ENCODE measurements around the gene FNTB. TPM values are rescaled to one million over a fixed set of nuclear protein-coding genes. Genes with fewer than 3 reads are reported as not detected.
"Not testable (repeated sequence)": the region's sequence is repeated elsewhere in the genome, so short reads cannot be mapped to it uniquely, and the experiment has no call there.

The FNTB gene
- total and polyA plus RNA-seq, 9 donors, result 11.7 to 22.9 (median 20.2) TPM

- H3K9me3 ChIP-seq (replicated peaks; ENCODE audit: control insufficient read depth, low read depth, low read length); H3K4me1 ChIP-seq (ENCODE audit: control insufficient read depth, insufficient read depth, low read length); DNase-seq; H3K27ac ChIP-seq (ENCODE audit: low read length); H3K27me3 ChIP-seq (ENCODE audit: control insufficient read depth, insufficient read depth, low read length); H3K4me3 ChIP-seq (ENCODE audit: low read length): not testable (repeated sequence)
- WGBS (ENCODE audit: insufficient coverage), result 93% methylated on average over 4 of the region's 10 CpGs
- peaks cover 57% of the 10 kb centered on the region for H3K36me3 ChIP-seq (ENCODE audit: control insufficient read depth, insufficient read depth, low read length)
Observed at GRCh38 chr14:65031321-65031720, 44.6 kb downstream of the FNTB start.

DNA sequence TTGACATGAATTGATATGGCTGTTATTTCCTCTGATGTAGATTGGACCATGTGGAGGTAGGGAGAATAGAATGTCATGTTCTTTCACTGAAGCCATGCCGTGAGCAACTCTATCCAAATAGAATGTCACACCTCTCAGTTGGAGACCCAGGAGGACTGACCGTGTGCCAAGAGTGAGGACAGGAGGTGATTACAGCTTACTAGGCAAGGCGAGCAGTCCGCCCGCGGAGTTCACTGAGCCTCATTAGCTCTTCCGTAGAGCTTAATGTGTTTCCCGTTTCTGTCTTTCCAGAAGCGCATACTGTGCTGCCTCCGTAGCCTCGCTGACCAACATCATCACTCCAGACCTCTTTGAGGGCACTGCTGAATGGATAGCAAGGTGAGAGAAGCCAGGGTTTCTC is 45.6 kb downstream of the FNTB start:
- H3K27ac ChIP-seq (ENCODE audit: low read length), result no peak overlapping the region
- H3K27me3 ChIP-seq (ENCODE audit: control insufficient read depth, insufficient read depth, low read length), result no peaks in the 10 kb centered on the region
- H3K4me3 ChIP-seq (ENCODE audit: low read length), result no peak overlapping the region
- peak; percentile 35 for DNase-seq
- H3K36me3 ChIP-seq (ENCODE audit: control insufficient read depth, insufficient read depth, low read length), result peaks cover 47% of the 10 kb centered on the region
- peaks cover 3% of the 10 kb centered on the region for H3K4me1 ChIP-seq (ENCODE audit: control insufficient read depth, insufficient read depth, low read length)
- WGBS (ENCODE audit: insufficient coverage), result 81% methylated on average over 7 of the region's 11 CpGs
- no peaks in the 10 kb centered on the region for H3K9me3 ChIP-seq (replicated peaks; ENCODE audit: control insufficient read depth, low read depth, low read length)

GRCh38 chr14:65033181-65033580 is 46.5 kb downstream of the FNTB start:
- DNase-seq, result no peak
- Histone ChIP-seq H3K9me3 (replicated peaks; ENCODE audit: control insufficient read depth, low read depth, low read length) (no peaks in the 10 kb centered on the region), H3K4me3 (ENCODE audit: low read length) (no peak overlapping the region), H3K36me3 (ENCODE audit: control insufficient read depth, insufficient read depth, low read length) (peaks cover 39% of the 10 kb centered on the region), H3K27me3 (ENCODE audit: control insufficient read depth, insufficient read depth, low read length) (no peaks in the 10 kb centered on the region), H3K4me1 (ENCODE audit: control insufficient read depth, insufficient read depth, low read length) (peaks cover 3% of the 10 kb centered on the region), H3K27ac (ENCODE audit: low read length) (no peak overlapping the region)
- no CpG with 5 or more reads among the region's 3 CpGs for WGBS (ENCODE audit: insufficient coverage)

DNA sequence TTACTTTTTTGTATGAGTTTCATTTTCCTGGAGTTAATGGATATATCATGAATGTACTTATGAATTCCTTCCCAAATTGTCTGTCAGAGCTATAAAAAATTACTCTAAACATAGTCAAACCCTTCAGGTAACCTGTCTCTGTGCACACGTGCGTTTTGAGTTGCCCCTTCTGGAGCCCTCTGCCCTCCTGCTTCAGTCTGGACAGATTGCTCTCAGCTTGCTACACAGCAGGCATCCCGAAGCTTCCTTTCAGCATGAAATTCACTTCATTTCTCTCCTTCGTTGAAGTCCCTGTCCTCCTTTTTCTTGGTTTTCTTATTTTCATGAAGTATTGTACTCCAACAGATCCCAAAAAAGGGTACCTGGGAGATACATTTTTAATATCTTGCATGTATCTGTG is 47.3 kb downstream of the FNTB start:
- Histone ChIP-seq H3K27ac (ENCODE audit: low read length) (no peak overlapping the region), H3K9me3 (replicated peaks; ENCODE audit: control insufficient read depth, low read depth, low read length) (no peaks in the 10 kb centered on the region), H3K4me3 (ENCODE audit: low read length) (no peak overlapping the region), H3K4me1 (ENCODE audit: control insufficient read depth, insufficient read depth, low read length) (peaks cover 3% of the 10 kb centered on the region), H3K36me3 (ENCODE audit: control insufficient read depth, insufficient read depth, low read length) (peaks cover 37% of the 10 kb centered on the region), H3K27me3 (ENCODE audit: control insufficient read depth, insufficient read depth, low read length) (no peaks in the 10 kb centered on the region)
- no peak for DNase-seq
- WGBS (ENCODE audit: insufficient coverage), result 67% methylated on average over 2 of the region's 4 CpGs

- H3K9me3 ChIP-seq (replicated peaks; ENCODE audit: control insufficient read depth, low read depth, low read length), result no peaks in the 10 kb centered on the region
- no peak overlapping the region for H3K4me3 ChIP-seq (ENCODE audit: low read length)
- DNase-seq, result peak; percentile 30
- H3K36me3 ChIP-seq (ENCODE audit: control insufficient read depth, insufficient read depth, low read length), result peaks cover 30% of the 10 kb centered on the region
- no peak overlapping the region for H3K27ac ChIP-seq (ENCODE audit: low read length)
- 37% methylated on average over 2 of the region's 4 CpGs for WGBS (ENCODE audit: insufficient coverage)
- no peaks in the 10 kb centered on the region for H3K27me3 ChIP-seq (ENCODE audit: control insufficient read depth, insufficient read depth, low read length)
- H3K4me1 ChIP-seq (ENCODE audit: control insufficient read depth, insufficient read depth, low read length), result peaks cover 3% of the 10 kb centered on the region
Observed at GRCh38 chr14:65035049-65035448, 48.4 kb downstream of the FNTB start.

- H3K27ac ChIP-seq (ENCODE audit: low read length), result no peak overlapping the region
- DNase-seq, result no peak
- H3K4me1 ChIP-seq (ENCODE audit: control insufficient read depth, insufficient read depth, low read length), result peaks cover 3% of the 10 kb centered on the region
- WGBS (ENCODE audit: insufficient coverage), result 100% methylated on average over 1 of the region's 2 CpGs
- H3K9me3 ChIP-seq (replicated peaks; ENCODE audit: control insufficient read depth, low read depth, low read length), result no peaks in the 10 kb centered on the region
- H3K27me3 ChIP-seq (ENCODE audit: control insufficient read depth, insufficient read depth, low read length), result no peaks in the 10 kb centered on the region
- no peak overlapping the region for H3K4me3 ChIP-seq (ENCODE audit: low read length)
- peaks cover 41% of the 10 kb centered on the region for H3K36me3 ChIP-seq (ENCODE audit: control insufficient read depth, insufficient read depth, low read length)
Observed at GRCh38 chr14:65038966-65039365, 52.3 kb downstream of the FNTB start.

DNA sequence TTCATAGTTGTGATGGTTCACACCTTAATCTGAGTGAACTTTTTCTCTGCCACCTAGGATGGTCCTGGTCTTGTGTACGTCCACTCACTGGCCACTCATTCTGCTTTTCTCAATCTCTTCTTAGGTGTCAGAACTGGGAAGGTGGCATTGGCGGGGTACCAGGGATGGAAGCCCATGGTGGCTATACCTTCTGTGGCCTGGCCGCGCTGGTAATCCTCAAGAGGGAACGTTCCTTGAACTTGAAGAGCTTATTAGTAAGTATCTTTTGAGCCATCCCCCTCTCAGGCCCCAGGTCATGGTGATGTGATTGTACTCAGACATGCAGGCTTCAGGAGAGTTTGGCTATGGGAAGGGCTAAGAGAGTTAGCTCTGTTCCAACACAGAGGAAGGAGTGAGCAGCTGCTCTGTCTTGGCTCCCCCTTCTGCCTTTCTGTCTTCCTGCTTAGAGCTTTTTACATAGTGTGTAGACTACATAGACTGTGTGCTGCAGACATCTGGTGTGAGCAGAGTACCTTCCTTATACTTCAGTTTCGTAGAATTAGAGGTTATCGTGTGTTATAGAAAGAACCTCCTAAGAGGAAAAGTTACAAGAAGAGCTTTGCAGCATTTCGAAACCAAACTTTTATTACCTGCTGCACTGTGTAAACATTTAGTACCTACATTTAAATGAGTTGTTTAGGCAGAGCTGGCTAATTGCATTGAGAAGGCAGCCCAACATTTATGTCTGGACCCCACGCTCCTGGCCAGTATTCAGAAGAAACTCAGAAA is 54.2 kb downstream of the FNTB start:
- peaks cover 44% of the 10 kb centered on the region for H3K36me3 ChIP-seq (ENCODE audit: control insufficient read depth, insufficient read depth, low read length)
- WGBS (ENCODE audit: insufficient coverage), result 90% methylated on average over 4 of the region's 9 CpGs

GRCh38 chr14:65041434-65041915 is 54.8 kb downstream of the FNTB start:
- Histone ChIP-seq H3K36me3 (ENCODE audit: control insufficient read depth, insufficient read depth, low read length) (peaks cover 46% of the 10 kb centered on the region), H3K4me1 (ENCODE audit: control insufficient read depth, insufficient read depth, low read length) (no peaks in the 10 kb centered on the region), H3K4me3 (ENCODE audit: low read length) (no peak overlapping the region), H3K27me3 (ENCODE audit: control insufficient read depth, insufficient read depth, low read length) (no peaks in the 10 kb centered on the region), H3K9me3 (replicated peaks; ENCODE audit: control insufficient read depth, low read depth, low read length) (no peaks in the 10 kb centered on the region), H3K27ac (ENCODE audit: low read length) (no peak overlapping the region)
- WGBS (ENCODE audit: insufficient coverage), result 75% methylated on average over 4 of the region's 7 CpGs
- DNase-seq, result no peak

More for the DNA sequence above, 54.2 kb downstream of the FNTB start:
- Histone ChIP-seq H3K27me3 (ENCODE audit: control insufficient read depth, insufficient read depth, low read length) (no peaks in the 10 kb centered on the region), H3K9me3 (replicated peaks; ENCODE audit: control insufficient read depth, low read depth, low read length) (no peaks in the 10 kb centered on the region), H3K27ac (ENCODE audit: low read length) (no peak overlapping the region), H3K4me1 (ENCODE audit: control insufficient read depth, insufficient read depth, low read length) (no peaks in the 10 kb centered on the region), H3K4me3 (ENCODE audit: low read length) (no peak overlapping the region)
- peak; percentile 54 for DNase-seq

DNA sequence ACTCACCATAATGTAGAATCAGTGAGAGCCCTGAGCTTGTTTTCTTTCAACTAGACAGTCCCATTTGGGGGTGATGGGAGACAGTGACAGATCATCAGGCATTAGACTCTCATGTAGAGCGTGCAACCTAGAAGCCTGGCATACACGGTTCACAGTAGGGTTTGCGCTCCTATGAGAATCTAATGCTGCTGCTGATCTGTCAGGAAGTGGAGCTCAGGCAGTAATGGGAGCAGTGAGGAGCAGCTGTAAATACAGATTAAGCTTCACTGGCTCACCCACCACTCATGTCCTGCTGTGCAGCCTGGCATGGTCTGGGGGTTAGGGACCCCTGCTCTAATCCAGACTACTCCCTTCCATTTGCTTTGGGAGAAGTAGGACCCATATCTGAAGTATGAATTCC is 55.6 kb downstream of the FNTB start:
- H3K4me3 ChIP-seq (ENCODE audit: low read length), result no peak overlapping the region
- no peaks in the 10 kb centered on the region for H3K4me1 ChIP-seq (ENCODE audit: control insufficient read depth, insufficient read depth, low read length)
- H3K36me3 ChIP-seq (ENCODE audit: control insufficient read depth, insufficient read depth, low read length), result peaks cover 47% of the 10 kb centered on the region
- no peak overlapping the region for H3K27ac ChIP-seq (ENCODE audit: low read length)
- no peaks in the 10 kb centered on the region for H3K9me3 ChIP-seq (replicated peaks; ENCODE audit: control insufficient read depth, low read depth, low read length)
- no CpG with 5 or more reads among the region's 3 CpGs for WGBS (ENCODE audit: insufficient coverage)
- H3K27me3 ChIP-seq (ENCODE audit: control insufficient read depth, insufficient read depth, low read length), result no peaks in the 10 kb centered on the region
- no peak for DNase-seq

GRCh38 chr14:65042731-65043372 is 56.2 kb downstream of the FNTB start:
- peaks cover 47% of the 10 kb centered on the region for H3K36me3 ChIP-seq (ENCODE audit: control insufficient read depth, insufficient read depth, low read length)
- no peaks in the 10 kb centered on the region for H3K4me1 ChIP-seq (ENCODE audit: control insufficient read depth, insufficient read depth, low read length)
- no peak overlapping the region for H3K4me3 ChIP-seq (ENCODE audit: low read length)
- 84% methylated on average over 5 of the region's 8 CpGs for WGBS (ENCODE audit: insufficient coverage)
- no peaks in the 10 kb centered on the region for H3K9me3 ChIP-seq (replicated peaks; ENCODE audit: control insufficient read depth, low read depth, low read length)
- H3K27ac ChIP-seq (ENCODE audit: low read length), result no peak overlapping the region
- H3K27me3 ChIP-seq (ENCODE audit: control insufficient read depth, insufficient read depth, low read length), result no peaks in the 10 kb centered on the region
- DNase-seq, result no peak

Data from muscle of leg (tissue), 11 donors.